ENCODE data around the gene EFNB3. TPM values are rescaled to one million over a fixed set of nuclear protein-coding genes. Genes with fewer than 3 reads are reported as not detected.

EFNB3 gene
- total RNA-seq, 1 donor from 2014 or later = 17.9 TPM

- Mint-ChIP-seq H3K27me3 (ENCODE audit: unreplicated experiment) (peaks cover 2% of the 10 kb centered on the region), H3K9me3 (ENCODE audit: unreplicated experiment) (no peaks in the 10 kb centered on the region), H3K27ac (ENCODE audit: unreplicated experiment) (no peak overlapping the region), H3K4me1 (ENCODE audit: low read depth, unreplicated experiment) (no peaks in the 10 kb centered on the region), H3K4me3 (ENCODE audit: unreplicated experiment) (no peak overlapping the region), H3K36me3 (ENCODE audit: unreplicated experiment) (peaks cover 3% of the 10 kb centered on the region)
- TF ChIP-seq CTCF (IDR thresholded peaks at IDR 0.05; ENCODE audit: partially characterized antibody, unreplicated experiment) = no peak
- DNase-seq = no peak
These were observed 36.5 kb upstream of the EFNB3 start for GRCh38 chr17:7668482-7668881.

GRCh38 chr17:7673239-7673638, 31.8 kb upstream of the EFNB3 start:
- Mint-ChIP-seq H3K4me1 (ENCODE audit: low read depth, unreplicated experiment) (no peaks in the 10 kb centered on the region), H3K27ac (ENCODE audit: unreplicated experiment) (no peak overlapping the region), H3K9me3 (ENCODE audit: unreplicated experiment) (no peaks in the 10 kb centered on the region), H3K27me3 (ENCODE audit: unreplicated experiment) (peaks cover 2% of the 10 kb centered on the region), H3K36me3 (ENCODE audit: unreplicated experiment) (peaks cover 10% of the 10 kb centered on the region), H3K4me3 (ENCODE audit: unreplicated experiment) (no peak overlapping the region)
- peak; percentile 45 for DNase-seq
- peak; percentile 76 for TF ChIP-seq CTCF (IDR thresholded peaks at IDR 0.05; ENCODE audit: partially characterized antibody, unreplicated experiment)

DNA sequence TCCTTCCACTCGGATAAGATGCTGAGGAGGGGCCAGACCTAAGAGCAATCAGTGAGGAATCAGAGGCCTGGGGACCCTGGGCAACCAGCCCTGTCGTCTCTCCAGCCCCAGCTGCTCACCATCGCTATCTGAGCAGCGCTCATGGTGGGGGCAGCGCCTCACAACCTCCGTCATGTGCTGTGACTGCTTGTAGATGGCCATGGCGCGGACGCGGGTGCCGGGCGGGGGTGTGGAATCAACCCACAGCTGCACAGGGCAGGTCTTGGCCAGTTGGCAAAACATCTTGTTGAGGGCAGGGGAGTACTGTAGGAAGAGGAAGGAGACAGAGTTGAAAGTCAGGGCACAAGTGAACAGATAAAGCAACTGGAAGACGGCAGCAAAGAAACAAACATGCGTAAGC, 30.1 kb upstream of the EFNB3 start:
- H3K9me3 Mint-ChIP-seq (ENCODE audit: unreplicated experiment) = no peaks in the 10 kb centered on the region
- no peak for TF ChIP-seq CTCF (IDR thresholded peaks at IDR 0.05; ENCODE audit: partially characterized antibody, unreplicated experiment)
- no peak overlapping the region for H3K27ac Mint-ChIP-seq (ENCODE audit: unreplicated experiment)
- DNase-seq = no peak
- peaks cover 10% of the 10 kb centered on the region for H3K36me3 Mint-ChIP-seq (ENCODE audit: unreplicated experiment)
- H3K27me3 Mint-ChIP-seq (ENCODE audit: unreplicated experiment) = peaks cover 2% of the 10 kb centered on the region
- H3K4me3 Mint-ChIP-seq (ENCODE audit: unreplicated experiment) = no peak overlapping the region
- no peaks in the 10 kb centered on the region for H3K4me1 Mint-ChIP-seq (ENCODE audit: low read depth, unreplicated experiment)

DNA sequence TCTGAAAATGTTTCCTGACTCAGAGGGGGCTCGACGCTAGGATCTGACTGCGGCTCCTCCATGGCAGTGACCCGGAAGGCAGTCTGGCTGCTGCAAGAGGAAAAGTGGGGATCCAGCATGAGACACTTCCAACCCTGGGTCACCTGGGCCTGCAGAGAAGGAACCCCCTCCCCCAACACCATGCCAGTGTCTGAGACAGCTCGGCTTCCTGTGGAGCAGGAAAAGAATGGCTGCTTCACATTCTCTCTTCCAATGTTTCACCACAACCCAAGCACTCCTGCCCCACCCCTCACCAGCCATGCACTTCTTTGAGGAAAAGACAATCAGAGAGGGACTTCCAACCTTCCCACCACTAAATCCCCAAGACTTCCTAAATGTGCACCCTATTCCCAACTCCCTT, 28.5 kb upstream of the EFNB3 start:
- Mint-ChIP-seq H3K36me3 (ENCODE audit: unreplicated experiment) (peaks cover 10% of the 10 kb centered on the region), H3K27me3 (ENCODE audit: unreplicated experiment) (peaks cover 2% of the 10 kb centered on the region), H3K4me3 (ENCODE audit: unreplicated experiment) (no peak overlapping the region), H3K9me3 (ENCODE audit: unreplicated experiment) (no peaks in the 10 kb centered on the region), H3K27ac (ENCODE audit: unreplicated experiment) (no peak overlapping the region), H3K4me1 (ENCODE audit: low read depth, unreplicated experiment) (no peaks in the 10 kb centered on the region)
- DNase-seq = no peak
- no peak for TF ChIP-seq CTCF (IDR thresholded peaks at IDR 0.05; ENCODE audit: partially characterized antibody, unreplicated experiment)

DNA sequence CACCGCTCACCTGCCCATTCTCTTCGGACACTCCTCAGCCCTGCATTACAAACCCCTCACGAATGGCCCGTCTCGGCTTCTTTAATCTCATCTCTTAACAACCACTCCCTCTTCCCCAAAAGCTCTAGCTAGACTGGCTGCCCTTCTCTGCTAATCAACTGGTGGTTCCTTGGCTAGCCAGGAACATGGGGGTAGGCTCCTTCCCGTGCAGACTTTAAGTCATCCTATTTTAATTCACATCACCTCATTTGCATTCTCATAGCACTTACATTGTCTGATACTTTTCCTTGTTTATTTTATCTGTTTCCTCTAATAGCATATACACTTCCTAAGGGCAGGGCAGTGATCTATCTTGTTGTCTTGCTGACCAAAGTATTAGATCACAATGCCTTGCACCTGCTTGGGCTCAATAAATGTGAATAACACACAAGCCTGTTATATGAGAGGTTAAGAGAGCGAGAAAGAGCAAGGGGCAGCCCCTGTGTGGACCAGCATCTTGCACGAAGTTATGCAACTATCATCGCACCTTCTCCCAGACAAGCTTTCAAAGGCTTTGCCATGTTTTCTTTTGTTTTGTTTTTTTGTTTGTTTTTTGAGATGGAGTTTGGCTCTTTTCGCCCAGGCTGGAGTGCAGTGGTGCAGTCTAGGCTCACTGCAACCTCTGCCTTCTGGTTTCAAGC, 27.5 kb upstream of the EFNB3 start:
- Mint-ChIP-seq H3K4me1 (ENCODE audit: low read depth, unreplicated experiment) (no peaks in the 10 kb centered on the region), H3K4me3 (ENCODE audit: unreplicated experiment) (no peak overlapping the region), H3K36me3 (ENCODE audit: unreplicated experiment) (peaks cover 10% of the 10 kb centered on the region), H3K9me3 (ENCODE audit: unreplicated experiment) (no peaks in the 10 kb centered on the region), H3K27me3 (ENCODE audit: unreplicated experiment) (peaks cover 2% of the 10 kb centered on the region), H3K27ac (ENCODE audit: unreplicated experiment) (no peak overlapping the region)
- no peak for TF ChIP-seq CTCF (IDR thresholded peaks at IDR 0.05; ENCODE audit: partially characterized antibody, unreplicated experiment)
- DNase-seq = no peak

Data from glutamatergic neuron (in vitro differentiated cells).